Chondrocyte (in vitro differentiated cells): Measurements from ENCODE around the gene AGL. TPM values are rescaled to one million over a fixed set of nuclear protein-coding genes. Genes with fewer than 3 reads are reported as not detected.

ENCODE experiments used
- DNase-seq: peaks from one replicate; pipeline ENCODE4 v3.0.0; 2021; ENCODE audit warnings: mixed read lengths, low spot score
- H3K27ac Mint-ChIP-seq: one replicate; pipeline ENCODE4 v1.8.0; 2021; ENCODE audit warnings: mild to moderate bottlenecking, moderate library complexity, mixed read lengths; ENCODE audit not compliant: unreplicated experiment
- H3K27me3 Mint-ChIP-seq: 2 replicates; pipeline ENCODE4 v1.8.0; 2021; ENCODE audit warnings: low read depth, mixed read lengths
- H3K36me3 Mint-ChIP-seq: 2 replicates; pipeline ENCODE4 v1.8.0; 2021; ENCODE audit warnings: low read depth, mixed read lengths
- H3K4me1 Mint-ChIP-seq: 2 replicates; pipeline ENCODE4 v1.8.0; 2021; ENCODE audit warnings: low read depth, mild to moderate bottlenecking, mixed read lengths
- H3K4me3 Mint-ChIP-seq: one replicate; pipeline ENCODE4 v1.8.0; 2021; ENCODE audit warnings: mild to moderate bottlenecking, moderate library complexity, mixed read lengths; ENCODE audit not compliant: unreplicated experiment
- H3K9me3 Mint-ChIP-seq: 2 replicates; pipeline ENCODE4 v1.8.0; 2021; ENCODE audit warnings: low read depth, mixed read lengths
- total RNA-seq: library from RNA; stranded (reverse); gene quantifications from 3 replicates; pipeline ENCODE4 v1.2.1, GENCODE V29; 2021
- TF ChIP-seq, protein P1 (sequence below): fragments of 200-600 bp; sonication (generic); IDR thresholded peaks from 2 replicates; pipeline ENCODE4 v1.5.0; 2021; ENCODE audit warnings: antibody characterized with exemption, mild to moderate bottlenecking, moderate library complexity

The AGL gene
- total RNA-seq, 1 donor from 2014 or later, result 12.6 TPM

DNA sequence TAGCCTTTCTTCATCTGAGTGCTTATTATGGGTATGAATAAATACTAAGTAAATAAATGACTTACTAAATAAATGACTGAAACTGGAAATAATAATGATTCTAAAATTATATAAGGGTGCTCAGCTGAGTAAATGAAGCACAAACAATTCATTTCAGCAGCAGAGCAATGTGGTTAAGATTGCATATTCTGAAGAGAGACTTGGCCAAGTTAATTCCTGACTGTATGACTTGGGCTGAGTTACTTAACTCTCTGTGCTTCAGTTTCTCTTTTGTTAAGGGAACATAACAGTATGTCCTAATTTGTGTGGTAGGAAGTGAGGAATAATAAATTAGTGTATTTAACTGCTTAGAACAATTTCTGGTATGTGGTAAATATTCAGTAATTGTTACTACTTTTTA is 19.1 kb downstream of the AGL start:
- Mint-ChIP-seq H3K27ac (no peak overlapping the region), H3K9me3 (no peaks in the 10 kb centered on the region), H3K36me3 (peaks cover 2% of the 10 kb centered on the region), H3K4me3 (no peak overlapping the region), H3K4me1 (no peaks in the 10 kb centered on the region), H3K27me3 (no peaks in the 10 kb centered on the region)
- no peak for DNase-seq
- TF ChIP-seq, protein P1, sequence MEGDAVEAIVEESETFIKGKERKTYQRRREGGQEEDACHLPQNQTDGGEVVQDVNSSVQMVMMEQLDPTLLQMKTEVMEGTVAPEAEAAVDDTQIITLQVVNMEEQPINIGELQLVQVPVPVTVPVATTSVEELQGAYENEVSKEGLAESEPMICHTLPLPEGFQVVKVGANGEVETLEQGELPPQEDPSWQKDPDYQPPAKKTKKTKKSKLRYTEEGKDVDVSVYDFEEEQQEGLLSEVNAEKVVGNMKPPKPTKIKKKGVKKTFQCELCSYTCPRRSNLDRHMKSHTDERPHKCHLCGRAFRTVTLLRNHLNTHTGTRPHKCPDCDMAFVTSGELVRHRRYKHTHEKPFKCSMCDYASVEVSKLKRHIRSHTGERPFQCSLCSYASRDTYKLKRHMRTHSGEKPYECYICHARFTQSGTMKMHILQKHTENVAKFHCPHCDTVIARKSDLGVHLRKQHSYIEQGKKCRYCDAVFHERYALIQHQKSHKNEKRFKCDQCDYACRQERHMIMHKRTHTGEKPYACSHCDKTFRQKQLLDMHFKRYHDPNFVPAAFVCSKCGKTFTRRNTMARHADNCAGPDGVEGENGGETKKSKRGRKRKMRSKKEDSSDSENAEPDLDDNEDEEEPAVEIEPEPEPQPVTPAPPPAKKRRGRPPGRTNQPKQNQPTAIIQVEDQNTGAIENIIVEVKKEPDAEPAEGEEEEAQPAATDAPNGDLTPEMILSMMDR, result no peak

DNA sequence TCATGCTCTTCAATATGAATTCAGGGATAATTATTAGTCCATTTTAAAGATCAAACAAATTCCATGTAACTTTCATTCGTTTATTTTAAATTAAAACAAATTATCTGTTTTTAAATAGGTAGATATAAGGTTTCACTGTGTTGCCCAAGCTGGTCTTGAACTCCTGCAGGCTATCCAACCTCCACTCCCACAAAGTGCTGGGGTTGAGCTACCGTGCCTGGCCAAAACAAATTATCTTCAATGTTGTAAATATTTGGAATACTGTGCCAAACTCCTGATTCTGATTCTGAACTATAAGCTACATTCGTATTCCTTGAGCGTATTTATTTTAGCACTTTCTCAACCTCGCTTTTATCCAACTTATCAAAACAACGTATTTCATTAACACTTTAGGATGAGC is 19.6 kb downstream of the AGL start:
- Mint-ChIP-seq H3K27me3 (no peaks in the 10 kb centered on the region), H3K9me3 (no peaks in the 10 kb centered on the region), H3K27ac (no peak overlapping the region), H3K4me1 (no peaks in the 10 kb centered on the region), H3K4me3 (no peak overlapping the region), H3K36me3 (no peaks in the 10 kb centered on the region)
- TF ChIP-seq, protein P1, result no peak
- no peak for DNase-seq

DNA sequence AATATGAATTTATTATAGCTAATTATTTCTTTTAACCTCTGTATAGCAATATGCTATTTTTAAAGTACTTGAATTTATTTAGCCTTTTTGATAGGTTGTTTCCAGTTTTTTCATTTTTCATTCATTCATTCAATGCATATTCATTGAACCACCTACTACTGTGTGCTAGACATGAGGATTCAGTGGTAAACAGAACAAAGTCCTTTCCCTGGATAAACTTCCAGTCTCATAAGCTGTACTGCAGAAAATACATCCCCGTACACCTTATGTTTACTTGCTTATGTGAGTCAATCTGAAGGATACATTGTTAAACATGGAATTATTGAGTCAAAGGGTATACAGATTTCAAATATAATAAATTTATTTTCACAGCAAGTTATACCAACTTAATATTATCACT is 21.9 kb downstream of the AGL start:
- Mint-ChIP-seq H3K4me1 (no peaks in the 10 kb centered on the region), H3K36me3 (no peaks in the 10 kb centered on the region), H3K27ac (no peak overlapping the region), H3K9me3 (no peaks in the 10 kb centered on the region), H3K27me3 (no peaks in the 10 kb centered on the region), H3K4me3 (no peak overlapping the region)
- TF ChIP-seq, protein P1, result no peak
- DNase-seq, result no peak

DNA sequence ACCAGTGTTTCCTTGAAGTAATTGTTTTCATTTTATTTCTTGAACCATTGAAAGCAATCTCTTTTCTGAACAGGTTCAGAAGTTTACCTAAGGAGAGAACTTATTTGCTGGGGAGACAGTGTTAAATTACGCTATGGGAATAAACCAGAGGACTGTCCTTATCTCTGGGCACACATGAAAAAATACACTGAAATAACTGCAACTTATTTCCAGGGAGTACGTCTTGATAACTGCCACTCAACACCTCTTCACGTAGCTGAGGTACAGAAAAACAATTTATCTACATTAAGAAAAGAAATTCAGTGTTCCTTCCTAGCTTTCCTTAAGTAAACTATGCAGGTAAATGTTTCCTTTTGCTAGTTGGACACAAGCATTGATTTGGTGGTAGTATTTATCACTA is 27.4 kb downstream of the AGL start:
- no peaks in the 10 kb centered on the region for H3K9me3 Mint-ChIP-seq
- no peak for DNase-seq
- H3K36me3 Mint-ChIP-seq, result peaks cover 7% of the 10 kb centered on the region
- no peak overlapping the region for H3K4me3 Mint-ChIP-seq
- H3K4me1 Mint-ChIP-seq, result no peaks in the 10 kb centered on the region
- TF ChIP-seq, protein P1, result no peak
- no peak overlapping the region for H3K27ac Mint-ChIP-seq
- H3K27me3 Mint-ChIP-seq, result no peaks in the 10 kb centered on the region

DNA sequence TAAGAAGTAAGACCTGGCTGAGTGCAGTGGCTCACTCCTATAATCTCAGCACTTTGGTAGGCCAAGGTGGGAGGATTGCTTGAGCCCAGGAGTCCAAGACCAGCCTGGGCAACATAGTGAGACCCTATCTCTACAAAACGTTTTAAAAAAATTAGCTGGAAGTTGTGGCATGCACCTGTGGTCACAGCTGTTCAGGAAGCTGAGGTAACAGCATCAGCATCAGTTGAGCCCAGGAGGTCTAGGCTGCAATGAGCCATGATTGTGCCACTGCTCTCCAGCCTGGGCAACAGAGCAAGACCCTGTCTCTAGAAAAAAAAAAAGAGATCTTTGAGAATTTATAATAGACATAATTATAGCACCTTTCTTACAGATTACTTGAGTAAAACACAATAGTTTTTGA is 36.0 kb downstream of the AGL start:
- Mint-ChIP-seq H3K9me3 (no peaks in the 10 kb centered on the region), H3K4me1 (no peaks in the 10 kb centered on the region), H3K27me3 (no peaks in the 10 kb centered on the region), H3K36me3 (peaks cover 13% of the 10 kb centered on the region), H3K4me3 (no peak overlapping the region), H3K27ac (no peak overlapping the region)
- TF ChIP-seq, protein P1, result no peak
- no peak for DNase-seq
